K562 (cell line): ENCODE measurements around the gene COL25A1. TPM values are rescaled to one million over a fixed set of nuclear protein-coding genes. Genes with fewer than 3 reads are reported as not detected.

ENCODE experiments used
- ATAC-seq: fragments of 200-7000 bp; cut with Tn5 transposase; 3 replicates; pipeline ENCODE4 v1.9.1; 2020; ENCODE audit warnings: moderate library complexity
- Bru-seq: library from RNA; stranded (reverse); fragments of 400-500 nt; gene quantifications from one replicate; lab custom pipeline; 2021; lab: Mats Ljungman, UMichigan
- BruChase-seq, 2 experiments: library from RNA; stranded (reverse); fragments of 400-500 nt; gene quantifications; one replicate each; lab custom pipeline; 2021; lab: Mats Ljungman, UMichigan
- BruUV-seq: library from RNA; stranded (reverse); fragments of 400-500 nt; replicated peaks from 2 replicates; lab custom pipeline; 2021; lab: Mats Ljungman, UMichigan
- CTCF ChIA-PET: fragments of 300-600 bp; formaldehyde crosslinking; extraction: SDS; loops from one replicate; lab custom pipeline; 2021; ENCODE audit warnings: low intra/inter-chr PET ratio; lab: Yijun Ruan, JAX
- POLR2A ChIA-PET: fragments of 300-600, 350-650 bp; sonication (Branson Sonifier 250); formaldehyde crosslinking; extraction: SDS; loops from one replicate; lab custom pipeline; 2021; ENCODE audit warnings: antibody characterized with exemption, inconsistent platforms; lab: Yijun Ruan, JAX
- DNase-seq, 4 experiments: peaks; one replicate each; pipeline versions ENCODE4 v3.0.0 to v3.0.0-alpha.2; 2011 to 2018; ENCODE audit warnings: low spot score in 3 of 4, mixed read lengths in 3 of 4; ENCODE audit errors: extremely low read depth in 1 of 4
- FAIRE-seq: peaks from 2 replicates; lab custom pipeline; 2011; peaks lifted over from hg19 to GRCh38; lab: Jason Lieb, UNC
- H2AFZ ChIP-seq: 2 replicates; pipeline ENCODE4 v1.6.0; 2011; ENCODE audit warnings: low read depth, low read length, control low read depth, inconsistent platforms
- H3K27ac ChIP-seq: fragments of 200-600 bp; 3 replicates; pipeline ENCODE4 v1.8.0; 2011; ENCODE audit warnings: low read depth, mild to moderate bottlenecking, control low read depth, inconsistent platforms, low read length, moderate library complexity, mixed read lengths; ENCODE audit errors: extremely low read depth
- H3K27me3 ChIP-seq, 2 experiments: fragments of 300-600 bp in 1 of 2; 2 replicates in 1 of 2; 3 replicates in 1 of 2; pipeline versions ENCODE4 v1.6.0 to v1.8.0; 2011; ENCODE audit warnings: inconsistent platforms in 2 of 2, low read length in 2 of 2, mild to moderate bottlenecking in 1 of 2, mixed read lengths in 1 of 2, moderate library complexity in 1 of 2; ENCODE audit not compliant: control insufficient read depth in 2 of 2, insufficient read depth in 2 of 2
- H3K36me3 ChIP-seq: fragments of 300-600 bp; 3 replicates; pipeline ENCODE4 v1.8.0; 2011; ENCODE audit warnings: mild to moderate bottlenecking, low read length, inconsistent platforms; ENCODE audit not compliant: control insufficient read depth, insufficient read depth
- H3K4me1 ChIP-seq, 2 experiments: fragments of 200-600 bp in 1 of 2; replicated peaks in 1 of 2; 2 replicates in 1 of 2; 3 replicates in 1 of 2; pipeline versions ENCODE4 v1.5.1 to v1.8.0; 2011; ENCODE audit warnings: inconsistent platforms in 2 of 2, low read length in 2 of 2, mild to moderate bottlenecking in 1 of 2, mixed read lengths in 1 of 2, moderate library complexity in 1 of 2; ENCODE audit not compliant: control insufficient read depth in 2 of 2, insufficient read depth in 2 of 2
- H3K4me2 ChIP-seq: 2 replicates; pipeline ENCODE4 v1.6.1; 2011; ENCODE audit warnings: low read length, control low read depth, inconsistent platforms, mixed read lengths; ENCODE audit not compliant: insufficient read depth
- H3K4me3 ChIP-seq: fragments of 200-600 bp; sonication (generic), shearing (Covaris generic); 2 replicates; pipeline ENCODE4 v1.5.1; 2016; ENCODE audit warnings: control low read depth, inconsistent platforms
- H3K79me2 ChIP-seq: fragments of 200-600 bp; 3 replicates; pipeline ENCODE4 v1.8.0; 2011; ENCODE audit warnings: low read length, inconsistent platforms; ENCODE audit not compliant: control insufficient read depth, insufficient read depth
- H3K9ac ChIP-seq, 2 experiments: 2 replicates each; pipeline versions ENCODE4 v1.6.0 to v1.6.1; 2011; ENCODE audit warnings: low read depth in 2 of 2, low read length in 2 of 2, control low read depth in 1 of 2, inconsistent platforms in 1 of 2, mild to moderate bottlenecking in 1 of 2, mixed read lengths in 1 of 2; ENCODE audit not compliant: insufficient read depth in 1 of 2
- H3K9me1 ChIP-seq: one replicate; pipeline ENCODE4 v1.6.0; 2011; ENCODE audit warnings: inconsistent platforms, mild to moderate bottlenecking, low read length, moderate library complexity; ENCODE audit not compliant: control insufficient read depth, insufficient read depth
- H3K9me3 ChIP-seq: replicated peaks from 2 replicates; pipeline ENCODE4 v1.5.1; 2011; ENCODE audit warnings: low read depth, low read length, inconsistent platforms; ENCODE audit not compliant: control insufficient read depth, insufficient read depth
- H4K20me1 ChIP-seq: replicated peaks from 2 replicates; pipeline ENCODE4 v1.6.1; 2011; ENCODE audit warnings: low read length, inconsistent platforms, mixed read lengths; ENCODE audit not compliant: control insufficient read depth, insufficient read depth
- BRF1 ChIP-seq: IDR thresholded peaks from 3 replicates; pipeline ENCODE4 v1.6.1; 2011; ENCODE audit warnings: borderline replicate concordance, mild to moderate bottlenecking; ENCODE audit not compliant: insufficient read length; ENCODE audit errors: extremely low read depth
- E2F1 ChIP-seq: sonication (generic); formaldehyde crosslinking; IDR thresholded peaks from 2 replicates; pipeline ENCODE4 v1.8.1; 2023; ENCODE audit warnings: mild to moderate bottlenecking, missing genetic modification reagents, moderate library complexity
- ESRRB ChIP-seq: fragments of 250-450 bp; sonication (Bioruptor Pico); IDR thresholded peaks from 2 replicates; pipeline ENCODE4 v1.5.0; 2020; ENCODE audit warnings: mild to moderate bottlenecking, moderate library complexity, borderline replicate concordance
- NCOA6 ChIP-seq: fragments of 450-650 bp; IDR thresholded peaks from 2 replicates; pipeline ENCODE4 v1.6.1; 2017; ENCODE audit warnings: mild to moderate bottlenecking
- NFXL1 ChIP-seq: fragments of 450-650 bp; formaldehyde crosslinking; IDR thresholded peaks from 2 replicates; pipeline ENCODE4 v1.4.0; 2021; ENCODE audit warnings: mild to moderate bottlenecking
- RBM34 ChIP-seq: fragments of 200-400 bp; formaldehyde crosslinking; IDR thresholded peaks from 2 replicates; pipeline ENCODE4 v1.6.1; 2018; ENCODE audit warnings: low read length, borderline replicate concordance; ENCODE audit not compliant: insufficient read depth
- ZC3H4 ChIP-seq: sonication (generic); formaldehyde crosslinking; IDR thresholded peaks from 2 replicates; pipeline ENCODE4 v1.9.0; 2021; ENCODE audit warnings: missing genetic modification reagents, borderline replicate concordance
- ZKSCAN1 ChIP-seq: fragments of 150-350 bp; IDR thresholded peaks from 2 replicates; pipeline ENCODE4 v1.6.1; 2016; ENCODE audit warnings: low read depth, low read length
- ZNF408 ChIP-seq: fragments of 250-450 bp; sonication (Bioruptor Pico); IDR thresholded peaks from 2 replicates; pipeline ENCODE4 v1.4.0; 2020; ENCODE audit warnings: low read depth, mild to moderate bottlenecking, moderate library complexity
- ZNF41 ChIP-seq: fragments of 250-450 bp; sonication (Bioruptor Pico); conservative IDR thresholded peaks from 2 replicates; pipeline ENCODE4 v1.4.0; 2020; ENCODE audit warnings: mild to moderate bottlenecking
- WGBS: fragments of 100-300 bp; shearing (Covaris generic); methylation state at CpG from one replicate; pipeline ENCODE4 v1.1.6; 2016; ENCODE audit warnings: low coverage, mixed read lengths; ENCODE audit not compliant: insufficient coverage; ENCODE audit errors: missing lambda C conversion rate; 5-methylcytosine and 5-hydroxymethylcytosine counted together
- in situ Hi-C: fragments of 300-500 bp; cut with MboI; formaldehyde crosslinking; loops from 4 replicates; pipeline ENCODE4 v1.15.0; 2018; ENCODE audit warnings: inconsistent platforms, mixed read lengths
- intact Hi-C: fragments of 100-400 bp; cut with micrococcal nuclease; formaldehyde crosslinking; loops from 2 replicates; pipeline ENCODE4 v1.14.2; 2022
- long read RNA-seq, 3 experiments: library from polyadenylated mRNA in 2 of 3; library from RNA in 1 of 3; unstranded in 2 of 3; stranded (forward) in 1 of 3; transcript quantifications; one replicate each; pipeline ENCODE4 v2.0.0, GENCODE V29; 2019 to 2022
- polyA minus RNA-seq, 3 experiments: library from RNA; depleted of rRNA, polyadenylated mRNA; stranded (reverse); fragments of >200 nt; gene quantifications; 2 replicates each; pipeline ENCODE4 v1.2.3, GENCODE V29; 2011
- polyA plus RNA-seq, 8 experiments: library from polyadenylated mRNA; depleted of rRNA in 4 of 8; stranded (reverse) in 5 of 8; unstranded in 3 of 8; fragments of >200 nt; fragmentation: Nextera tagmentation in 2 of 8; fragmentation: Illumina TruSeq in 1 of 8; extraction: Ambion mirVana in 2 of 8; extraction: Trizol in 1 of 8; gene quantifications; 2 replicates each; pipeline versions ENCODE4 v1.2.1 to v1.2.3, GENCODE V29; 2011 to 2014; ENCODE audit warnings: inconsistent platforms in 1 of 8, missing spikeins in 1 of 8
- total RNA-seq, 7 experiments: library from RNA; depleted of rRNA in 6 of 7; stranded (reverse); fragments of >200 nt in 6 of 7; fragmentation: Illumina TruSeq in 2 of 7; extraction: Trizol in 2 of 7; gene quantifications; 2 replicates each; pipeline versions ENCODE4 v1.2.1 to v1.2.3, GENCODE V29; 2011 to 2021; ENCODE audit warnings: low replicate concordance in 1 of 7
- TF ChIP-seq, protein P1 (sequence below), 2 experiments: fragments of 450-650 bp; IDR thresholded peaks; 2 replicates each; pipeline ENCODE4 v1.6.1; 2018; ENCODE audit warnings: mild to moderate bottlenecking in 2 of 2, low read depth in 1 of 2; ENCODE audit not compliant: partially characterized antibody in 2 of 2

COL25A1 gene
- total RNA-seq (2011; cell fraction: chromatin; rRNA removed; ENCODE audit: low replicate concordance), result 0.07 and 0.42 TPM in 2 replicates
- total RNA-seq (2011; cell fraction: nucleolus; rRNA removed), result 0.13 TPM in 1 of 2 replicates, not detected in the other
- 0.22 TPM in 1 of 2 replicates, not detected in the other for total RNA-seq (2011; cell fraction: nucleoplasm; rRNA removed)
- total RNA-seq (2014; rRNA removed) (0.20 and 0.27 TPM in 2 replicates), total RNA-seq (2014; rRNA removed; fragmentation: Illumina TruSeq; extraction: Trizol) (0.48 and 0.51 TPM in 2 replicates), total RNA-seq (2015; rRNA removed; fragmentation: Illumina TruSeq; extraction: Trizol) (0.23 and 0.43 TPM in 2 replicates), total RNA-seq (2021) (0.40 and 0.58 TPM in 2 replicates), polyA plus RNA-seq (2011; rRNA removed) (0.03 and 0.09 TPM in 2 replicates), polyA plus RNA-seq (2014; fragmentation: Illumina TruSeq; extraction: Trizol) (0.29 and 0.62 TPM in 2 replicates), polyA plus RNA-seq (2014; fragmentation: Nextera tagmentation; extraction: Ambion mirVana) (under 1 TPM; 0.07 to 0.17 TPM), polyA plus RNA-seq (2014; rRNA removed) (0.07 and 0.15 TPM in 2 replicates), polyA minus RNA-seq (2011; rRNA and poly(A)+ RNA removed) (0.04 and 0.21 TPM in 2 replicates), Bru-seq, nascent RNA (percentile 28 among the genes with signal in this experiment), BruChase-seq, experiment 1, labeled RNA remaining after a 2-hour chase (percentile 29 among the genes with signal in this experiment), BruChase-seq, experiment 2, labeled RNA remaining after a 6-hour chase (percentile 30 among the genes with signal in this experiment)
- 0.03 TPM in 1 of 2 replicates, not detected in the other for polyA plus RNA-seq (2011; cell fraction: cytosol; rRNA removed)
- polyA plus RNA-seq (2011; cell fraction: nucleus; rRNA removed), result 0.07 and 0.20 TPM in 2 replicates
- polyA plus RNA-seq (2012), result 0.22 and 0.47 TPM in 2 replicates
- polyA minus RNA-seq (2011; cell fraction: cytosol; rRNA and poly(A)+ RNA removed), result 0.19 and 0.46 TPM in 2 replicates
- polyA minus RNA-seq (2011; cell fraction: nucleus; rRNA and poly(A)+ RNA removed), result 0.13 and 0.56 TPM in 2 replicates
- long read RNA-seq, experiment 1, partial matches to known transcripts, result 0 of 2 reads
- long read RNA-seq, experiment 1, other reads (novel, unspliced or antisense), result 2 of 2 reads
- long read RNA-seq, experiment 2, result 0 reads
- long read RNA-seq, experiment 3, result 0 reads

GRCh38 chr4:109302361-109303139 is at the start of gene COL25A1:
TSS of gene COL25A1 (minus strand) at chr4:109302658.
- Histone ChIP-seq H3K79me2 (no peaks in the 10 kb centered on the region), H3K9ac (no peak within 1 kb of the TSS), H3K27me3 (no peaks in the 10 kb centered on the region; a peak in 1 of 5 replicates), H3K36me3 (no peaks in the 10 kb centered on the region), H3K4me3 (no peak within 1 kb of the TSS), H3K4me2 (no peak within 1 kb of the TSS), H3K9me3 (peaks cover 4% of the 10 kb centered on the region; the same call in 1 of the 2 replicates), H3K9me1 (no peaks in the 10 kb centered on the region), H3K4me1 (no peaks in the 10 kb centered on the region; a peak in 1 of 5 replicates), H3K27ac (no peak within 1 kb of the TSS), H2AFZ (no peak within 1 kb of the TSS), H4K20me1 (no peaks in the 10 kb centered on the region)
- intact Hi-C loops, result no loop called here
- 72% methylated on average over 42 of the region's 76 CpGs for WGBS
- FAIRE-seq (no peak), DNase-seq (no peak), ATAC-seq (no peak)
- no TSS peak for BruUV-seq
- CTCF ChIA-PET, result no interaction called here
- in situ Hi-C loops, result loop anchor here (25.0 kb wide), 1 partner anchor 465 kb away; no protein-coding TSS in a partner anchor
- no peak for TF ChIP-seq ZC3H4 (CRISPR knock-in tag)
- TF ChIP-seq NCOA6, result no peak
- no peak for TF ChIP-seq ZNF408 (CRISPR knock-in tag)
- TF ChIP-seq NFXL1, result no peak
- TF ChIP-seq ZKSCAN1, result no peak
- TF ChIP-seq, protein P1, sequence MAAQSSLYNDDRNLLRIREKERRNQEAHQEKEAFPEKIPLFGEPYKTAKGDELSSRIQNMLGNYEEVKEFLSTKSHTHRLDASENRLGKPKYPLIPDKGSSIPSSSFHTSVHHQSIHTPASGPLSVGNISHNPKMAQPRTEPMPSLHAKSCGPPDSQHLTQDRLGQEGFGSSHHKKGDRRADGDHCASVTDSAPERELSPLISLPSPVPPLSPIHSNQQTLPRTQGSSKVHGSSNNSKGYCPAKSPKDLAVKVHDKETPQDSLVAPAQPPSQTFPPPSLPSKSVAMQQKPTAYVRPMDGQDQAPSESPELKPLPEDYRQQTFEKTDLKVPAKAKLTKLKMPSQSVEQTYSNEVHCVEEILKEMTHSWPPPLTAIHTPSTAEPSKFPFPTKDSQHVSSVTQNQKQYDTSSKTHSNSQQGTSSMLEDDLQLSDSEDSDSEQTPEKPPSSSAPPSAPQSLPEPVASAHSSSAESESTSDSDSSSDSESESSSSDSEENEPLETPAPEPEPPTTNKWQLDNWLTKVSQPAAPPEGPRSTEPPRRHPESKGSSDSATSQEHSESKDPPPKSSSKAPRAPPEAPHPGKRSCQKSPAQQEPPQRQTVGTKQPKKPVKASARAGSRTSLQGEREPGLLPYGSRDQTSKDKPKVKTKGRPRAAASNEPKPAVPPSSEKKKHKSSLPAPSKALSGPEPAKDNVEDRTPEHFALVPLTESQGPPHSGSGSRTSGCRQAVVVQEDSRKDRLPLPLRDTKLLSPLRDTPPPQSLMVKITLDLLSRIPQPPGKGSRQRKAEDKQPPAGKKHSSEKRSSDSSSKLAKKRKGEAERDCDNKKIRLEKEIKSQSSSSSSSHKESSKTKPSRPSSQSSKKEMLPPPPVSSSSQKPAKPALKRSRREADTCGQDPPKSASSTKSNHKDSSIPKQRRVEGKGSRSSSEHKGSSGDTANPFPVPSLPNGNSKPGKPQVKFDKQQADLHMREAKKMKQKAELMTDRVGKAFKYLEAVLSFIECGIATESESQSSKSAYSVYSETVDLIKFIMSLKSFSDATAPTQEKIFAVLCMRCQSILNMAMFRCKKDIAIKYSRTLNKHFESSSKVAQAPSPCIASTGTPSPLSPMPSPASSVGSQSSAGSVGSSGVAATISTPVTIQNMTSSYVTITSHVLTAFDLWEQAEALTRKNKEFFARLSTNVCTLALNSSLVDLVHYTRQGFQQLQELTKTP (IDR thresholded peaks at IDR 0.05; ENCODE audit: low read depth in 1 of 2, partially characterized antibody in 2 of 2), result no peak
- TF ChIP-seq RBM34, result no peak
- TF ChIP-seq ESRRB (CRISPR knock-in tag), result no peak
- no peak for TF ChIP-seq E2F1 (CRISPR knock-in tag)
- TF ChIP-seq BRF1, result no peak
- no peak for TF ChIP-seq ZNF41 (CRISPR knock-in tag)
- POLR2A ChIA-PET, result interaction anchor here (0.6 kb wide), 1 partner anchor 627 kb away, joined by 3 read pairs; no protein-coding TSS in a partner anchor
